PC-3 (cell line): ENCODE results near the gene CLSTN1.

Experiments used
- EZH2 ChIP-seq: fragments of 300-600 bp; sonication (generic); IDR thresholded peaks from one replicate; pipeline ENCODE4 v1.6.1; 2017; ENCODE audit warnings: antibody characterized with exemption, mild to moderate bottlenecking, low read length; ENCODE audit not compliant: unreplicated experiment
- EZH2phosphoT487 ChIP-seq: fragments of 300-600 bp; sonication (generic); IDR thresholded peaks from 2 replicates; pipeline ENCODE4 v1.6.1; 2018; ENCODE audit warnings: mild to moderate bottlenecking, antibody characterized with exemption, low read length, borderline replicate concordance
- TF ChIP-seq, protein P1 (sequence below): fragments of 300-600 bp; sonication (generic); conservative IDR thresholded peaks from 2 replicates; pipeline ENCODE4 v1.5.1; 2017; ENCODE audit warnings: antibody characterized with exemption, low read depth, mild to moderate bottlenecking, low read length

DNA sequence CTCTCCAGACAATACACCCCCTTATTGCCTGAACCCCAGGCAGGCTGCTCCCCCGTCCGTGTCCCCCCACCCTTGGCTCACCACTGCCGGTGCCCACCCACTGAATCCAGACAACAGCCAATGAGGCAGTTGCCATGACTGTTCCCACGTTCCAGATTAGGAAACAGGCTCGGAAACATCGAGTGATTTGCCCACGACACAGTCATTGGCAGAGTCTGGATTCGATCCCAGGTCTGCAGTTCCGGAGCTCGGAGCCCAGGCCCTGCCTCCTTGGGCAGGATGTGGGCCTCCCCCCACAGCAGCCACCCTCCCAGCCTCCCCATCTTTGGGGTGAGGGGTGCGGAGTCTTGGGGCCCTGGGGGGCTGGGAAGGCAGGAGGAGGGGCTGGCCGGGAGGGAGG is 20.3 kb upstream of the CLSTN1 start:
- TF ChIP-seq EZH2phosphoT487 (no peak), EZH2 (no peak)
- TF ChIP-seq, protein P1, sequence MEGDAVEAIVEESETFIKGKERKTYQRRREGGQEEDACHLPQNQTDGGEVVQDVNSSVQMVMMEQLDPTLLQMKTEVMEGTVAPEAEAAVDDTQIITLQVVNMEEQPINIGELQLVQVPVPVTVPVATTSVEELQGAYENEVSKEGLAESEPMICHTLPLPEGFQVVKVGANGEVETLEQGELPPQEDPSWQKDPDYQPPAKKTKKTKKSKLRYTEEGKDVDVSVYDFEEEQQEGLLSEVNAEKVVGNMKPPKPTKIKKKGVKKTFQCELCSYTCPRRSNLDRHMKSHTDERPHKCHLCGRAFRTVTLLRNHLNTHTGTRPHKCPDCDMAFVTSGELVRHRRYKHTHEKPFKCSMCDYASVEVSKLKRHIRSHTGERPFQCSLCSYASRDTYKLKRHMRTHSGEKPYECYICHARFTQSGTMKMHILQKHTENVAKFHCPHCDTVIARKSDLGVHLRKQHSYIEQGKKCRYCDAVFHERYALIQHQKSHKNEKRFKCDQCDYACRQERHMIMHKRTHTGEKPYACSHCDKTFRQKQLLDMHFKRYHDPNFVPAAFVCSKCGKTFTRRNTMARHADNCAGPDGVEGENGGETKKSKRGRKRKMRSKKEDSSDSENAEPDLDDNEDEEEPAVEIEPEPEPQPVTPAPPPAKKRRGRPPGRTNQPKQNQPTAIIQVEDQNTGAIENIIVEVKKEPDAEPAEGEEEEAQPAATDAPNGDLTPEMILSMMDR = no peak
